Endothelial cell of umbilical vein (primary cell): ENCODE data around the gene NHSL2. TPM values are rescaled to one million over a fixed set of nuclear protein-coding genes. Genes with fewer than 3 reads are reported as not detected.
"Not testable (repeated sequence)": the region's sequence is repeated elsewhere in the genome, so short reads cannot be mapped to it uniquely, and the experiment has no call there.

Experiments used
- BruUV-seq: library from RNA; stranded (reverse); fragments of 400-500 nt; replicated peaks from 2 replicates; lab custom pipeline; 2021; lab: Mats Ljungman, UMichigan
- CTCF ChIA-PET: fragments of 300-600, 350-600 bp; sonication (Branson Sonifier 250); formaldehyde crosslinking; loops from one replicate; lab custom pipeline; 2021; ENCODE audit warnings: antibody characterized with exemption, inconsistent platforms; lab: Charles Lee
- POLR2A ChIA-PET: fragments of 300-600, 350-600 bp; sonication (Branson Sonifier 250); formaldehyde crosslinking; loops from one replicate; lab custom pipeline; 2021; ENCODE audit warnings: antibody characterized with exemption, inconsistent platforms; lab: Charles Lee
- DNase-seq: peaks from one replicate; pipeline ENCODE4 v3.0.0-alpha.2; 2011; ENCODE audit warnings: low read depth, low spot score
- FAIRE-seq: peaks from 2 replicates; lab custom pipeline; 2011; peaks lifted over from hg19 to GRCh38; lab: Jason Lieb, UNC
- H2AFZ ChIP-seq: 2 replicates; pipeline ENCODE4 v1.6.0; 2012; ENCODE audit warnings: low read depth, low read length, control low read depth, inconsistent platforms
- H3K27ac ChIP-seq: 2 replicates; pipeline ENCODE4 v1.5.1; 2011; ENCODE audit warnings: low read depth, mild to moderate bottlenecking, control low read depth, low read length, moderate library complexity; ENCODE audit not compliant: insufficient read depth
- H3K27me3 ChIP-seq, 2 experiments: 2 replicates each; pipeline versions ENCODE4 v1.6.0 to v1.6.1; 2011; ENCODE audit warnings: low read length in 2 of 2, mixed read lengths in 1 of 2; ENCODE audit not compliant: control insufficient read depth in 2 of 2, insufficient read depth in 2 of 2
- H3K36me3 ChIP-seq, 2 experiments: 2 replicates in 1 of 2; 3 replicates in 1 of 2; pipeline ENCODE4 v1.5.1; 2011; ENCODE audit warnings: low read length in 2 of 2, mild to moderate bottlenecking in 1 of 2, moderate library complexity in 1 of 2; ENCODE audit not compliant: control insufficient read depth in 2 of 2, insufficient read depth in 2 of 2; ENCODE audit errors: extremely low read depth in 1 of 2
- H3K4me1 ChIP-seq: 3 replicates; pipeline ENCODE4 v1.5.1; 2011; ENCODE audit warnings: mild to moderate bottlenecking, low read length; ENCODE audit not compliant: control insufficient read depth, insufficient read depth; ENCODE audit errors: extremely low read depth
- H3K4me2 ChIP-seq: 2 replicates; pipeline ENCODE4 v1.6.1; 2011; ENCODE audit warnings: low read length, control low read depth, mixed read lengths; ENCODE audit not compliant: insufficient read depth
- H3K4me3 ChIP-seq, 3 experiments: fragments of 200-600 bp in 1 of 3; sonication (generic), shearing (Covaris generic) in 1 of 3; replicated peaks in 1 of 3; 2 replicates each; pipeline ENCODE4 v1.5.1; 2011 to 2016; ENCODE audit warnings: control low read depth in 3 of 3, low read length in 3 of 3, mild to moderate bottlenecking in 2 of 3, inconsistent platforms in 1 of 3, low read depth in 1 of 3, moderate library complexity in 1 of 3; ENCODE audit not compliant: insufficient read depth in 1 of 3
- H3K79me2 ChIP-seq: 2 replicates; pipeline ENCODE4 v1.6.0; 2012; ENCODE audit warnings: low read length, inconsistent platforms; ENCODE audit not compliant: control insufficient read depth, insufficient read depth
- H3K9ac ChIP-seq: replicated peaks from 2 replicates; pipeline ENCODE3; 2011; ENCODE audit warnings: low read length, control low read depth; ENCODE audit not compliant: insufficient read depth; ENCODE audit errors: extremely low read depth
- H3K9me1 ChIP-seq: replicated peaks from 3 replicates; pipeline ENCODE4 v1.6.0; 2011; ENCODE audit warnings: mild to moderate bottlenecking, low read length; ENCODE audit not compliant: control insufficient read depth, insufficient read depth; ENCODE audit errors: extremely low read depth
- H3K9me3 ChIP-seq: replicated peaks from 2 replicates; pipeline ENCODE4 v1.5.1; 2012; ENCODE audit warnings: low read length, inconsistent platforms; ENCODE audit not compliant: control insufficient read depth, insufficient read depth
- H4K20me1 ChIP-seq: replicated peaks from 2 replicates; pipeline ENCODE3; 2011; ENCODE audit warnings: mild to moderate bottlenecking, low read length; ENCODE audit not compliant: control insufficient read depth, insufficient read depth; ENCODE audit errors: extremely low read depth
- CTCF ChIP-seq, 2 donors: IDR thresholded peaks; 1 replicate in 1 of 2; 2 replicates in 1 of 2; pipeline ENCODE4 v1.5.1; 2011; ENCODE audit warnings: low read length in 2 of 2, mild to moderate bottlenecking in 2 of 2, moderate library complexity in 2 of 2, control low read depth in 1 of 2, inconsistent platforms in 1 of 2, low read depth in 1 of 2; ENCODE audit not compliant: insufficient read depth in 1 of 2; ENCODE audit errors: extremely low read depth in 1 of 2
- JUN ChIP-seq: IDR thresholded peaks from 2 replicates; pipeline ENCODE4 v1.6.1; 2011; ENCODE audit warnings: borderline replicate concordance, low read depth; ENCODE audit not compliant: insufficient read length, insufficient read depth
- MYC ChIP-seq: IDR thresholded peaks from one replicate; pipeline ENCODE4 v1.6.1; 2011; ENCODE audit warnings: mild to moderate bottlenecking, low read depth, low read length
- dilution Hi-C: fragments of 300-500 bp; cut with MboI; formaldehyde crosslinking; loops from one replicate; pipeline ENCODE4 v1.15.0; 2019; ENCODE audit warnings: low sequenced_read_pairs; ENCODE audit not compliant: extremely low pct_ligation_motif_present
- intact Hi-C: fragments of 100-400 bp; cut with micrococcal nuclease; formaldehyde crosslinking; loops from one replicate; pipeline ENCODE4 v1.10.0; 2022
- polyA plus RNA-seq, 4 experiments: library from polyadenylated mRNA; depleted of rRNA in 3 of 4; stranded (reverse) in 3 of 4; unstranded in 1 of 4; fragments of >200 nt; gene quantifications; 2 replicates each; pipeline versions ENCODE4 v1.2.1 to v1.2.3, GENCODE V29; 2011 to 2012; ENCODE audit warnings: missing spikeins in 1 of 4
- total RNA-seq: library from RNA; stranded (reverse); gene quantifications from 2 replicates; pipeline ENCODE4 v1.2.3, GENCODE V29; 2021

The NHSL2 gene
- total and polyA plus RNA-seq, 2 donors (not counting 3 experiments of a cell fraction or from before 2014, with no cell fraction given), result 23.5 to 49.9 TPM

GRCh38 chrX:71872542-71873458 is 37.8 kb upstream of the NHSL2 start:
- no peak for DNase-seq
- FAIRE-seq, result no peak
- no peak overlapping the region for H3K27ac ChIP-seq
- BruUV-seq, result no TSS peak
- intact Hi-C loops (no loop called here), dilution Hi-C loops (no loop called here)
- no peaks in the 10 kb centered on the region for H3K9me1 ChIP-seq
- H3K4me2 ChIP-seq, result no peak overlapping the region
- no peaks in the 10 kb centered on the region for H3K27me3 ChIP-seq
- H3K79me2 ChIP-seq, result no peaks in the 10 kb centered on the region
- H3K4me3 ChIP-seq, result no peak overlapping the region
- no peaks in the 10 kb centered on the region for H4K20me1 ChIP-seq
- CTCF ChIA-PET, result no interaction called here
- TF ChIP-seq JUN (no peak), CTCF (IDR thresholded peaks at IDR 0.05; ENCODE audit: extremely low read depth in 1 of 2, insufficient read depth in 1 of 2, low read depth in 1 of 2, low read length in 2 of 2) (no peak)
- H2AFZ ChIP-seq, result no peak overlapping the region
- no peaks in the 10 kb centered on the region for H3K36me3 ChIP-seq
- no peak overlapping the region for H3K9ac ChIP-seq
- no peaks in the 10 kb centered on the region for H3K9me3 ChIP-seq
- POLR2A ChIA-PET, result no interaction called here
- no peaks in the 10 kb centered on the region for H3K4me1 ChIP-seq

GRCh38 chrX:71873459-71873833 is 37.2 kb upstream of the NHSL2 start:
- ChIA-PET POLR2A (no interaction called here), CTCF (no interaction called here)
- BruUV-seq, result no TSS peak
- Histone ChIP-seq H3K79me2 (no peaks in the 10 kb centered on the region), H3K4me2 (no peak overlapping the region), H3K27ac (no peak overlapping the region), H3K9me1 (no peaks in the 10 kb centered on the region), H3K9ac (no peak overlapping the region), H3K4me1 (no peaks in the 10 kb centered on the region), H3K27me3 (no peaks in the 10 kb centered on the region), H4K20me1 (no peaks in the 10 kb centered on the region), H3K36me3 (no peaks in the 10 kb centered on the region), H3K9me3 (no peaks in the 10 kb centered on the region), H2AFZ (no peak overlapping the region), H3K4me3 (no peak overlapping the region)
- TF ChIP-seq MYC (no peak), CTCF (IDR thresholded peaks at IDR 0.05; ENCODE audit: extremely low read depth in 1 of 2, insufficient read depth in 1 of 2, low read depth in 1 of 2, low read length in 2 of 2) (no peak), JUN (no peak)
- FAIRE-seq (no peak), DNase-seq (no peak)
- intact Hi-C loops, result no loop called here
- dilution Hi-C loops, result no loop called here

GRCh38 chrX:71876841-71877240 is 33.8 kb upstream of the NHSL2 start:
- H3K9ac ChIP-seq, DNase-seq, H3K27me3 ChIP-seq, H3K36me3 ChIP-seq, H3K27ac ChIP-seq, BruUV-seq, H4K20me1 ChIP-seq, H3K4me3 ChIP-seq, POLR2A ChIA-PET, H3K9me3 ChIP-seq, H3K4me1 ChIP-seq, H3K9me1 ChIP-seq, CTCF ChIA-PET, H3K4me2 ChIP-seq, H3K79me2 ChIP-seq, H2AFZ ChIP-seq, dilution Hi-C loops, FAIRE-seq, intact Hi-C loops: not testable (repeated sequence)
